GM21529 (cell line): ENCODE results near the gene MFSD12.

ENCODE experiments used
- ATAC-seq: cut with Tn5 transposase; IDR thresholded peaks from one replicate; pipeline ENCODE4 v1.9.1; 2021; ENCODE audit not compliant: unreplicated experiment

MFSD12 gene

GRCh38 chr19:3557461-3558248 lies at the start of gene MFSD12:
Gene MFSD12, minus strand, starts transcription at chr19:3557586. Its CDS starts 183 bp downstream, at chr19:3557403.
- ATAC-seq: peak; percentile 71

- ATAC-seq: no peak
Measured at GRCh38 chr19:3606690-3607289, 49.4 kb upstream of the MFSD12 start, which contains the start of gene TBXA2R. Gene TBXA2R, minus strand, starts transcription at chr19:3606875. Its CDS starts 6,241 bp downstream, at chr19:3600634.

GRCh38 chr19:3606174-3606689 lies 48.8 kb upstream of the MFSD12 start:
- no peak for ATAC-seq

- no peak for ATAC-seq
Measured at GRCh38 chr19:3605770-3606169, 48.4 kb upstream of the MFSD12 start.

- no peak for ATAC-seq
Measured at GRCh38 chr19:3605361-3605760, 48.0 kb upstream of the MFSD12 start.

- ATAC-seq: no peak
Measured at GRCh38 chr19:3604987-3605343, 47.6 kb upstream of the MFSD12 start.

GRCh38 chr19:3604227-3604986 lies 47.0 kb upstream of the MFSD12 start:
- ATAC-seq: no peak

- no peak for ATAC-seq
Measured at GRCh38 chr19:3603121-3603811, 45.9 kb upstream of the MFSD12 start.

GRCh38 chr19:3601021-3601420 lies 43.6 kb upstream of the MFSD12 start:
- no peak for ATAC-seq

- no peak for ATAC-seq
Measured at GRCh38 chr19:3599776-3600187, 42.4 kb upstream of the MFSD12 start.

- no peak for ATAC-seq
Measured at GRCh38 chr19:3595521-3596061, 38.2 kb upstream of the MFSD12 start.

- no peak for ATAC-seq
Measured at GRCh38 chr19:3593156-3593555, 35.8 kb upstream of the MFSD12 start.

GRCh38 chr19:3591876-3592613 lies 34.7 kb upstream of the MFSD12 start:
- ATAC-seq: no peak

GRCh38 chr19:3590991-3591659 lies 33.7 kb upstream of the MFSD12 start:
- ATAC-seq: no peak

- ATAC-seq: no peak
Measured at GRCh38 chr19:3589949-3590348, 32.6 kb upstream of the MFSD12 start.

- ATAC-seq: no peak
Measured at GRCh38 chr19:3589439-3589838, 32.1 kb upstream of the MFSD12 start.

- ATAC-seq: no peak
Measured at GRCh38 chr19:3586707-3587346, 29.4 kb upstream of the MFSD12 start.

- ATAC-seq: no peak
Measured at GRCh38 chr19:3586127-3586626, 28.8 kb upstream of the MFSD12 start.
